ENCODE data around the gene TMEM51.

Gene TMEM51

GRCh38 chr1:15255582-15256149, 102.1 kb downstream of the TMEM51 start:
- DNase-seq = no peak

DNA sequence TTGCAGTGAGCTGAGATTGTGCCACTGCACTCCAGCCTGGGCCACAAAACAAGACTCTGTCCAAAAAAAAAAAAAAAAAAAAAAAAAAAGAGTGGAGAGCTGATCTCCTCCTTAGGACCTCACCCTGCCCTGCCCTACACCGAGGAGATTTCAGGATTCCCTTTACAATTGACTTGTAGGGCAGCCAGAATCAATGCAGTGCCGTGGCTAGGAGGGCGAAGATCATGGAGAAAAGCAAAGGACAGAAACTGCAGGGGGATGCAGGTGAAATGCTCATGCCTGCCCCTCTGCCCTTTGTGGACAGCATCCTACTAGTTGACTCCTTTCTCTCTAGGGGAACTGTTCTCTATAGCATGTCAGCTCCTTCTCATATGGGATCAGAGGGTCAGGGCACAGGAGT, 103.0 kb downstream of the TMEM51 start:
- no peak for DNase-seq

DNA sequence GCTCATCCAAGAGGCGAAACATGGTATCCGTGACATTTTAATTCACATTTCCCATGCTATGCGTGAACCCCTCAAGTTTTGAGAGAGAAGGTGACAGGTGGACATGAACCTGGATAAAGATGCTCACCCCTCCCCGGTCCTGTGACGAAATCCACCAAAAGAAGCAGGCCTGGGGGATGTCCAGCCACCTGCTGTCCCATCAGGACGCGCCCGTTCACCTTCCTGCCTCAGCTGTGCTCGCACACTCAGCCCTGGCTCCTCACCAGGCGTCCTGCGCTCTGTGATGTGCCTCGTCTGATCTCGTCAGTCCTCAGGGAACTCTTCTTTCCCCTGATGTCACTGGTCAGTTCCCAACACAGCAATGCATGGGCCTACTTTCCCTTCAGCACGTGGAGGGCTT, 103.8 kb downstream of the TMEM51 start:
- no peak for DNase-seq

GRCh38 chr1:15258833-15259621, 105.5 kb downstream of the TMEM51 start:
- DNase-seq = no peak

DNA sequence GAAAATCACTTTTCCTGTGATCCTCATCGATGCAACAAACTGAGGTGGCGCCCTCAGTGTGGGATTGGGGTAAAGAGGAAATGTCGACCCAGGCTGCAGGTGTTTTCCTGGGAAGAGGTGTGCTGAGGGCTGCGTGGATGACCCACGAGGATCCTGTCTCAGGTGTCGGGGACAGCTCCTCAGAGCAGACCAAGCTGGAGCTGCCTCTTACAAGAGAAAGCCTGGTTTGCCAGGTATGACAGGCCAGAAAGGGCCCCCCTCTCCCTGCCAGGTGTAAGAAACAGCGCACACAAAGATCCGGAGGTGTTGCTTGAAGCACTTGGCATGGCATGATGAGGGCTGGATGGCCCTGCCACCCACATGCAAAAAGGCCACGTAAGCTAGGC, 106.1 kb downstream of the TMEM51 start:
- DNase-seq = no peak

DNA sequence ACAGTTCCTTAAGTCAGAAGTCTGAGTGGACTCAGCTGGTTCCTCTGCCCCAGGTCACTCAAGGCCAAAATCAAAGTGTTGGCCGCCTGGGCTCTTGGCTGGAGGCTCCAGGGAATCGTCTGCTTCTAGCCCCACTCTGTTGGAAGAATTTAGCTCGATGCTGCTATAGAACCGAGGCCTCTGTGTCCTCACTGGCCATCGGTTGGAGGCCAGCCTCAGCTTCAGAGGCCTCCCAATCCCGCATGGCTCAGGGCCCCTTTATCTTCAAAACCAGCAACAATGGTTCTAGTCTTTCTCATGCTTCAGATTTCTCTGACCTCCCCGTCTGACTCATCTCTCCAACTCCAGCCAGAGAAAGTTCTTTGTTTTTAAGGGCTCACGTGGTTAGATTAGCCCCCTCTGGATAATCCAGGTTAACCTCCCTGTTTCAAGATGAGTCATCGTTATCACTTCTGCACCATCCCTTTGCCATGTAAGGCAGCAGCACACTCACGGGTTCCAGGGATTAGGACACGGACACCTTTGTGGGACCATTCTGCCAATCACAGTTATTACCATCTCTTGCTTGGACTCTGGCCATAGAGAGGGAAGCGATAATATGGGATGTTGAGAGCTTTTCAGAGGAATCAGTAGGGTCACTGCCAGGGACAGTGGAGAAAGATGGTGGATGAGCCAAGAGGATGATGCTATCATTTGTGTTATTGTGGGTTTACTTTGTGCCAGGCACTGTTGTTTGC, 107.0 kb downstream of the TMEM51 start:
- DNase-seq = no peak

- no peak for DNase-seq
Measured at GRCh38 chr1:15261155-15262002, 107.8 kb downstream of the TMEM51 start.

GRCh38 chr1:15262003-15262377, 108.4 kb downstream of the TMEM51 start:
- DNase-seq = no peak

- no peak for DNase-seq
Measured at GRCh38 chr1:15262706-15263105, 109.2 kb downstream of the TMEM51 start.

DNA sequence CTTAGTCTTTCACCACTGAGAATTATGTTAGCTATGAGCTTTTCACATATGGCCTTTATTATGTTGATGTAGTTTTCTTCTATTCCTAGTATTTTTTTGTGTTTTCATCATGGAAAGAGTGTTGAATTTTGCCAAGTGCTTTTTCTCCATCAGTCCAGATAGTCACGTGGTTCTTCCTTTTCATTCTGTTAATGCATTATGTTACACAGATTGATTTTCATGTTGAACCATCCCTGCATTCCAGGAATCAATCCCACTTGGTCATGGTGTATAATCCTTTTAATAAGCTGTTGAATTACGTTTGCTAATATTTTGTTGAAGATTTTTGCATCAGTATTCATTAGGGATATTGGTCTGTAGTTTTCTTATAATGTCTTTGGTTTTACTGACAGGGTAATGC, 111.2 kb downstream of the TMEM51 start:
- no peak for DNase-seq

Data from NCI-H1092 treated with DMSO at 0.1 percent for 48 hours (cell line).